HCT116 (cell line): ENCODE measurements around the gene PRELID2. TPM values are rescaled to one million over a fixed set of nuclear protein-coding genes. Genes with fewer than 3 reads are reported as not detected.

ENCODE experiments used
- ATAC-seq: fragments of 200-7000 bp; cut with Tn5 transposase; 2 replicates; pipeline ENCODE4 v1.9.1; 2020; ENCODE audit warnings: mild to moderate bottlenecking, moderate library complexity
- BruUV-seq: library from RNA; stranded (reverse); fragments of 400-500 nt; replicated peaks from 2 replicates; lab custom pipeline; 2021; lab: Mats Ljungman, UMichigan
- CTCF ChIA-PET: fragments of 300-600 bp; sonication (Branson Sonifier 250); formaldehyde crosslinking; loops from one replicate; lab custom pipeline; 2021; ENCODE audit warnings: antibody characterized with exemption; lab: Charles Lee
- POLR2A ChIA-PET: fragments of 300-600, 350-600 bp; sonication (Branson Sonifier 250); formaldehyde crosslinking; loops from one replicate; lab custom pipeline; 2021; ENCODE audit warnings: antibody characterized with exemption; lab: Charles Lee
- RAD21 ChIA-PET, 2 experiments: fragments of 300-600 bp; sonication (Branson Sonifier 250); formaldehyde crosslinking; loops; one replicate each; lab custom pipeline; 2023; ENCODE audit warnings: low total read pairs in 2 of 2; ENCODE audit not compliant: uncharacterized antibody in 2 of 2, unreplicated experiment in 2 of 2, low non-redundant PET in 1 of 2; lab: Charles Lee
- DNase-seq: peaks from one replicate; pipeline ENCODE4 v3.0.0-alpha.2; 2010; ENCODE audit warnings: low read depth, low spot score
- H2AFZ ChIP-seq: fragments of 200-600 bp; shearing (Covaris generic), sonication (generic); 2 replicates; pipeline ENCODE4 v1.6.1; 2017; ENCODE audit warnings: low read depth, mixed run types, mixed read lengths, antibody characterized with exemption, low read length; ENCODE audit not compliant: poor library complexity, severe bottlenecking
- H3K27ac ChIP-seq: 2 replicates; pipeline ENCODE4 v1.5.1; 2012; ENCODE audit warnings: low read depth, low read length
- H3K27me3 ChIP-seq: fragments of 200-600 bp; sonication (generic); 2 replicates; pipeline ENCODE4 v1.6.1; 2016; ENCODE audit warnings: mixed run types, low read length, mixed read lengths; ENCODE audit not compliant: insufficient read depth
- H3K36me3 ChIP-seq, 2 experiments: fragments of 200-500 bp in 1 of 2; fragments of 200-600 bp in 1 of 2; sonication (Bioruptor generic) in 1 of 2; sonication (generic) in 1 of 2; 2 replicates each; pipeline versions ENCODE4 v1.5.1 to v1.6.1; 2014 to 2016; ENCODE audit warnings: low read length in 2 of 2, inconsistent platforms in 1 of 2, mixed read lengths in 1 of 2, mixed run types in 1 of 2; ENCODE audit not compliant: insufficient read depth in 2 of 2, control insufficient read depth in 1 of 2
- H3K4me1 ChIP-seq, 2 experiments: fragments of 200-600 bp in 1 of 2; sonication (generic) in 1 of 2; 2 replicates each; pipeline versions ENCODE4 v1.5.1 to v1.6.1; 2012 to 2017; ENCODE audit warnings: low read length in 2 of 2, inconsistent platforms in 1 of 2, mild to moderate bottlenecking in 1 of 2, mixed read lengths in 1 of 2, mixed run types in 1 of 2, moderate library complexity in 1 of 2; ENCODE audit not compliant: insufficient read depth in 2 of 2, control insufficient read depth in 1 of 2
- H3K4me2 ChIP-seq: fragments of 200-600 bp; sonication (generic); 2 replicates; pipeline ENCODE4 v1.6.1; 2017; ENCODE audit warnings: mixed run types, low read length, mixed read lengths
- H3K4me3 ChIP-seq, 2 experiments: fragments of 200-600 bp in 1 of 2; sonication (generic) in 1 of 2; replicated peaks in 1 of 2; 2 replicates each; pipeline ENCODE4 v1.5.1; 2011 to 2016; ENCODE audit warnings: low read length in 2 of 2, control low read depth in 1 of 2, low read depth in 1 of 2, mild to moderate bottlenecking in 1 of 2, mixed read lengths in 1 of 2, mixed run types in 1 of 2
- H3K79me2 ChIP-seq: fragments of 200-600 bp; sonication (generic); 2 replicates; pipeline ENCODE4 v1.6.1; 2017; ENCODE audit warnings: mild to moderate bottlenecking, mixed run types, low read length, moderate library complexity, mixed read lengths; ENCODE audit not compliant: insufficient read depth
- H3K9ac ChIP-seq: fragments of 200-600 bp; sonication (generic); 2 replicates; pipeline ENCODE4 v1.6.1; 2016; ENCODE audit warnings: low read length, mixed read lengths
- H3K9me2 ChIP-seq: fragments of 200-600 bp; sonication (generic), shearing (Covaris generic); 2 replicates; pipeline ENCODE4 v1.6.1; 2017; ENCODE audit warnings: mixed run types, mild to moderate bottlenecking, moderate library complexity; ENCODE audit not compliant: insufficient read depth
- H3K9me3 ChIP-seq, 2 experiments: fragments of 200-500 bp in 1 of 2; fragments of 200-600 bp in 1 of 2; sonication (Bioruptor generic) in 1 of 2; sonication (generic) in 1 of 2; 2 replicates each; pipeline ENCODE4 v1.6.1; 2014 to 2017; ENCODE audit warnings: low read length in 2 of 2, mixed read lengths in 2 of 2, inconsistent platforms in 1 of 2, low read depth in 1 of 2, mild to moderate bottlenecking in 1 of 2, mixed run types in 1 of 2, moderate library complexity in 1 of 2; ENCODE audit not compliant: control insufficient read depth in 1 of 2, insufficient read depth in 1 of 2
- H4K20me1 ChIP-seq: fragments of 200-600 bp; sonication (generic), shearing (Covaris generic); 2 replicates; pipeline ENCODE4 v1.6.1; 2017; ENCODE audit warnings: mixed run types, mild to moderate bottlenecking, moderate library complexity; ENCODE audit not compliant: insufficient read depth
- CBX3 ChIP-seq: IDR thresholded peaks from 2 replicates; pipeline ENCODE4 v1.6.1; 2012; ENCODE audit warnings: low read depth
- CEBPB ChIP-seq: IDR thresholded peaks from 2 replicates; pipeline ENCODE4 v1.6.1; 2012; ENCODE audit warnings: low read depth
- EGR1 ChIP-seq: IDR thresholded peaks from 2 replicates; pipeline ENCODE4 v1.6.1; 2012; ENCODE audit warnings: low read depth
- EZH2phosphoT487 ChIP-seq: fragments of 200-600 bp; IDR thresholded peaks from 2 replicates; pipeline ENCODE4 v1.6.1; 2018; ENCODE audit warnings: antibody characterized with exemption, borderline replicate concordance
- JUND ChIP-seq: IDR thresholded peaks from 2 replicates; pipeline ENCODE4 v1.6.1; 2012
- RAD21 ChIP-seq: IDR thresholded peaks from 2 replicates; pipeline ENCODE4 v1.6.1; 2012; ENCODE audit warnings: low read depth, mild to moderate bottlenecking
- SP1 ChIP-seq: IDR thresholded peaks from 2 replicates; pipeline ENCODE4 v1.6.1; 2012; ENCODE audit warnings: low read depth
- SRF ChIP-seq: IDR thresholded peaks from 2 replicates; pipeline ENCODE4 v1.6.1; 2012; ENCODE audit warnings: low read depth
- intact Hi-C: fragments of 100-400 bp; cut with micrococcal nuclease; formaldehyde crosslinking; loops from 2 replicates; pipeline ENCODE4 v1.10.0; 2022
- total RNA-seq: library from RNA; stranded (reverse); gene quantifications from one replicate; pipeline ENCODE4 v1.2.1, GENCODE V29; 2021; ENCODE audit not compliant: unreplicated experiment
- TF ChIP-seq, protein P1 (sequence below): IDR thresholded peaks from 2 replicates; pipeline ENCODE4 v1.6.1; 2012
- TF ChIP-seq, protein P2 (sequence below): IDR thresholded peaks from 2 replicates; pipeline ENCODE4 v1.6.1; 2011; ENCODE audit warnings: mild to moderate bottlenecking, low read length, moderate library complexity; ENCODE audit not compliant: insufficient replicate concordance; ENCODE audit errors: extremely low read depth
- TF ChIP-seq, protein P3 (sequence below): IDR thresholded peaks from 2 replicates; pipeline ENCODE4 v1.6.1; 2012; ENCODE audit warnings: low read depth

PRELID2 gene
- total RNA-seq, 1 experiment from 2014 or later, result 20.1 TPM

DNA sequence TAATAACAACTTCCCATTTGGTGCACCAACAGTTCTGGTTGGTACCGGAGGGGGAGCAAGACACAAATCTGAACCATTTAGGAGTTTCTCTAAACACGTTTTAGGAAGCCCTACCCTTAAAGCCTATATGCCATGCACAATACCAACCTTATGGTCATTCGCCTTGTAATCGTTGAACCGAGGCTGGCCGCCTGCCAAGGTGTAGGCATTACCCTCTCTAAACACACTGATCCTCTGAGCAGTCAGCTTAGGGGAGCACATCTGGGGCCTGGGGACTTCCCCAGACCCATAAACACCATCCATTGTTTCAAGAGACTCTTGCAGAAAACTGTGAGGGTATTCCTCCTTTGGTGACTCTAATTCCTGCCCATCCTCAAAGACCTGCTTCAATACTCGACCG, 37.3 kb upstream of the PRELID2 start:
- POLR2A ChIA-PET, result no interaction called here
- no peak for DNase-seq
- BruUV-seq, result no TSS peak
- Histone ChIP-seq H3K4me1 (no peaks in the 10 kb centered on the region), H3K9ac (no peak overlapping the region), H3K4me2 (no peak overlapping the region), H3K36me3 (no peaks in the 10 kb centered on the region), H3K27me3 (no peaks in the 10 kb centered on the region)
- intact Hi-C loops, result no loop called here
- RAD21 ChIA-PET, result no interaction called here
- TF ChIP-seq EGR1, result no peak
- TF ChIP-seq, protein P1, sequence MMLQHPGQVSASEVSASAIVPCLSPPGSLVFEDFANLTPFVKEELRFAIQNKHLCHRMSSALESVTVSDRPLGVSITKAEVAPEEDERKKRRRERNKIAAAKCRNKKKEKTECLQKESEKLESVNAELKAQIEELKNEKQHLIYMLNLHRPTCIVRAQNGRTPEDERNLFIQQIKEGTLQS, result no peak
- TF ChIP-seq CEBPB, result no peak
- TF ChIP-seq JUND, result no peak
- TF ChIP-seq CBX3, result no peak
- TF ChIP-seq, protein P2, sequence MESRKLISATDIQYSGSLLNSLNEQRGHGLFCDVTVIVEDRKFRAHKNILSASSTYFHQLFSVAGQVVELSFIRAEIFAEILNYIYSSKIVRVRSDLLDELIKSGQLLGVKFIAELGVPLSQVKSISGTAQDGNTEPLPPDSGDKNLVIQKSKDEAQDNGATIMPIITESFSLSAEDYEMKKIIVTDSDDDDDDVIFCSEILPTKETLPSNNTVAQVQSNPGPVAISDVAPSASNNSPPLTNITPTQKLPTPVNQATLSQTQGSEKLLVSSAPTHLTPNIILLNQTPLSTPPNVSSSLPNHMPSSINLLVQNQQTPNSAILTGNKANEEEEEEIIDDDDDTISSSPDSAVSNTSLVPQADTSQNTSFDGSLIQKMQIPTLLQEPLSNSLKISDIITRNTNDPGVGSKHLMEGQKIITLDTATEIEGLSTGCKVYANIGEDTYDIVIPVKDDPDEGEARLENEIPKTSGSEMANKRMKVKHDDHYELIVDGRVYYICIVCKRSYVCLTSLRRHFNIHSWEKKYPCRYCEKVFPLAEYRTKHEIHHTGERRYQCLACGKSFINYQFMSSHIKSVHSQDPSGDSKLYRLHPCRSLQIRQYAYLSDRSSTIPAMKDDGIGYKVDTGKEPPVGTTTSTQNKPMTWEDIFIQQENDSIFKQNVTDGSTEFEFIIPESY, result no peak
- TF ChIP-seq EZH2phosphoT487, result no peak
- TF ChIP-seq SP1, result no peak
- no peak for TF ChIP-seq RAD21
- no peak for TF ChIP-seq SRF
- TF ChIP-seq, protein P3, sequence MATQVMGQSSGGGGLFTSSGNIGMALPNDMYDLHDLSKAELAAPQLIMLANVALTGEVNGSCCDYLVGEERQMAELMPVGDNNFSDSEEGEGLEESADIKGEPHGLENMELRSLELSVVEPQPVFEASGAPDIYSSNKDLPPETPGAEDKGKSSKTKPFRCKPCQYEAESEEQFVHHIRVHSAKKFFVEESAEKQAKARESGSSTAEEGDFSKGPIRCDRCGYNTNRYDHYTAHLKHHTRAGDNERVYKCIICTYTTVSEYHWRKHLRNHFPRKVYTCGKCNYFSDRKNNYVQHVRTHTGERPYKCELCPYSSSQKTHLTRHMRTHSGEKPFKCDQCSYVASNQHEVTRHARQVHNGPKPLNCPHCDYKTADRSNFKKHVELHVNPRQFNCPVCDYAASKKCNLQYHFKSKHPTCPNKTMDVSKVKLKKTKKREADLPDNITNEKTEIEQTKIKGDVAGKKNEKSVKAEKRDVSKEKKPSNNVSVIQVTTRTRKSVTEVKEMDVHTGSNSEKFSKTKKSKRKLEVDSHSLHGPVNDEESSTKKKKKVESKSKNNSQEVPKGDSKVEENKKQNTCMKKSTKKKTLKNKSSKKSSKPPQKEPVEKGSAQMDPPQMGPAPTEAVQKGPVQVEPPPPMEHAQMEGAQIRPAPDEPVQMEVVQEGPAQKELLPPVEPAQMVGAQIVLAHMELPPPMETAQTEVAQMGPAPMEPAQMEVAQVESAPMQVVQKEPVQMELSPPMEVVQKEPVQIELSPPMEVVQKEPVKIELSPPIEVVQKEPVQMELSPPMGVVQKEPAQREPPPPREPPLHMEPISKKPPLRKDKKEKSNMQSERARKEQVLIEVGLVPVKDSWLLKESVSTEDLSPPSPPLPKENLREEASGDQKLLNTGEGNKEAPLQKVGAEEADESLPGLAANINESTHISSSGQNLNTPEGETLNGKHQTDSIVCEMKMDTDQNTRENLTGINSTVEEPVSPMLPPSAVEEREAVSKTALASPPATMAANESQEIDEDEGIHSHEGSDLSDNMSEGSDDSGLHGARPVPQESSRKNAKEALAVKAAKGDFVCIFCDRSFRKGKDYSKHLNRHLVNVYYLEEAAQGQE, result no peak
- TF ChIP-seq, all 23 proteins: peak for 0
- Histone ChIP-seq H3K4me3 (no peak overlapping the region), H3K9me2 (no peaks in the 10 kb centered on the region), H2AFZ (no peak overlapping the region), H3K9me3 (no peaks in the 10 kb centered on the region), H3K79me2 (no peaks in the 10 kb centered on the region), H3K27ac (no peak overlapping the region), H4K20me1 (no peaks in the 10 kb centered on the region)
- no peak for ATAC-seq
- CTCF ChIA-PET, result no interaction called here
